Dermis blood vessel endothelial cell (primary cell): ENCODE measurements around the gene TRHDE. TPM values are rescaled to one million over a fixed set of nuclear protein-coding genes. Genes with fewer than 3 reads are reported as not detected.

Experiments
- DNase-seq: peaks from one replicate; pipeline ENCODE4 v3.0.0; 2010
- total RNA-seq: library from RNA; depleted of rRNA; stranded (reverse); fragments of >200 nt; gene quantifications from 2 replicates; pipeline ENCODE4 v1.2.3, GENCODE V29; 2014

The TRHDE gene
- total RNA-seq, 1 donor from 2014 or later = 0.51 TPM

- no peak for DNase-seq
Observed at GRCh38 chr12:72521326-72521725, 249.2 kb downstream of the TRHDE start.

GRCh38 chr12:72522411-72522810 lies 250.2 kb downstream of the TRHDE start:
- no peak for DNase-seq

GRCh38 chr12:72523754-72524153 lies 251.6 kb downstream of the TRHDE start:
- no peak for DNase-seq

GRCh38 chr12:72535212-72535990 lies 263.2 kb downstream of the TRHDE start:
- DNase-seq = no peak

GRCh38 chr12:72540811-72541210 lies 268.6 kb downstream of the TRHDE start:
- no peak for DNase-seq

GRCh38 chr12:72543777-72544467 lies 271.8 kb downstream of the TRHDE start:
- DNase-seq = no peak

GRCh38 chr12:72546106-72546505 lies 273.9 kb downstream of the TRHDE start:
- DNase-seq = no peak

DNA sequence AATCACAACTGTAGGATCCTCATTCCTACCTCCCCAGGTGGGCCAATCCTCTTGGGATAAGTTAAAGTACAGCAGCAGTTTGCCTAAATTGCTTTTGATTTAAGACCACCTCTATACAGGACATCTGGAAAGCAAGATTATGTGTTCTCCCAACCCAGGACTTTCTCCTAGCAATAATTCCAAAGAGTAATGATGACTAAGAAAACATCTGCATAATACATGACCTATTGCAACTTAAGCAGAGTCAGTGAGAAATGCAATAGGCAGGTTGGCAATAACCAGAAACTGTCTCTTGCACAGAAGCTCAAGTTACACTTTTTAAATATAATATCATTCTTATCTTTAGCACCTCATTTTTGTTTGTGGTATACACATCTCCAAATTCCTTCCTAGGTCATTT lies 275.4 kb downstream of the TRHDE start:
- DNase-seq = no peak

- DNase-seq = no peak
Observed at GRCh38 chr12:72549184-72549583, 277.0 kb downstream of the TRHDE start.

- DNase-seq = no peak
Observed at GRCh38 chr12:72560003-72560769, 288.0 kb downstream of the TRHDE start.

DNA sequence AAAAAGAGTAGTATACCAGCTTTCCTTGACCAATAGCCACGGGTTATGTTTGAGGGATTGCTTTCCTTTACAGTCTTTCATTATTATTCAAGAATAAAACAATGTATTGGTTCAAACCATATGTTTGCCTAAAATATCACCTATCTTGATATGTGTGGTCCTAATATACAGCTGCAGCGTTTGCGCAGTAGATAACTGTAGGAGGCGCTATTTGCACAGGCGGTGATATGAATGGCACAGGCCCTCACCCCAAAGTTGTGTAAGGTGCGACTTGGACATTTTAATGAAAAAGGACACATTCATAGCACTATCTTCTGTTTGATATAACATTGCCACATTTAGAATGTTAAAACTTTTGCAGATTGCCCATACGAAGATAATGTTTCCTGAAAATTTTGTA lies 298.4 kb downstream of the TRHDE start:
- DNase-seq = no peak

GRCh38 chr12:72574138-72574537 lies 302.0 kb downstream of the TRHDE start:
- DNase-seq = no peak

- DNase-seq = no peak
Observed at GRCh38 chr12:72578327-72578726, 306.2 kb downstream of the TRHDE start.

DNA sequence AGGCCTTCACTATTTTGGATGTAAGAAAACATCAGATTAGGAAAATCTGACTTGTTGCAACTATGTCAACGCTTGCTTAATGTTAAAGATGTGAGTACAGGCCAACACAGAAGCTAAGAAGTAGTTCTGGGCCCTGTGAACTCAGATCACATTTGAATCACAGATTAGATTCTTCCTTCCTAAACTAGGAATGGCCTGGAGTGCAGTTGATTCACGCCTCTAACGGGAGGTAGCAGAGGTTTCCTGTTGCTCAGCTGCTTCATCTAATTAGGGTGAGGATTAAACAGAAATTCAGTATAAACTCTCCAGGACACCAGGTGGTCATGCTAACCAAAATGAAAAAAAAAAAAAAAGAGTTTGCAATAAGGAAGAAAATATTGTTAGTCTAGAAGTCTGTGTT lies 314.3 kb downstream of the TRHDE start:
- DNase-seq = no peak

DNA sequence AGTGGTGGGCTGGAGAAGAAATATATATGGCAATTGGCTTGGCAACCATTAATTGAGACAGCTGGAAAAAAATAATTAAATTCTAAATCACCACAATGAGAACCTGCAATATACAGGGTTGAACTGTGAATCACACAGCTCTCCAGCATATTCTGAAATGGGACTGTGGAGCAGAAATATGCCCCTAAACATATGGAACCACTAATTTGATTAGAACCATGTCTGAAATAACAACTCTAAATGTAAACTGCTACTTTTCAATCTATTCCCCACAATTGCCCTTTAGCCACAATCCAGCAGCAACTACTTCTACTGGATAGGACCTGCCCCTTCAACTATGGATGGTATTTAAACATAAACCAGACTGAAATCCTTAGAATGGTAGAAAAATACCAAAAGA lies 330.4 kb downstream of the TRHDE start:
- DNase-seq = no peak

GRCh38 chr12:72605975-72606374 lies 333.8 kb downstream of the TRHDE start:
- no peak for DNase-seq

DNA sequence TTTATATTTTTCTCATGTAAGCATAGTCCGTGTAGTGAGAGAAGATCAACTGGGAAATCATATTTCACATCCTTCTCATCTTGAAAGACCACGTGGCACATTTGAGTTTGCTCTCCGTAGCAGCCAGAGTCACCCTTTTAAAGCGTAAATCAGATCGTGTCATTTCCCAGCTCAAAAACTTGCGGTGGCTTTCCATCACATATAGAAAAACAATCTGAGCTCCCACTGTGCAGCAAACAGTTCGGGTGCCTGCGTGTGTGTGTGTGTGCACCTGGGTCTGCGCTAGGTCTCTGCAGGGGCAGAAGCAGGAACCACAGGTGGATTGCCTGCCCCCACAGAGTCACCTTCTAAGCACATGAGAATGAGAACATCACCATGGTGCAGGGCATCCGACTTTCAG lies 338.2 kb downstream of the TRHDE start:
- no peak for DNase-seq

GRCh38 chr12:72610854-72611358 lies 338.7 kb downstream of the TRHDE start:
- DNase-seq = no peak

- DNase-seq = no peak
Observed at GRCh38 chr12:72612171-72612570, 340.0 kb downstream of the TRHDE start.

- DNase-seq = no peak
Observed at GRCh38 chr12:72618764-72619163, 346.6 kb downstream of the TRHDE start.

- DNase-seq = no peak
Observed at GRCh38 chr12:72622556-72622955, 350.4 kb downstream of the TRHDE start.

DNA sequence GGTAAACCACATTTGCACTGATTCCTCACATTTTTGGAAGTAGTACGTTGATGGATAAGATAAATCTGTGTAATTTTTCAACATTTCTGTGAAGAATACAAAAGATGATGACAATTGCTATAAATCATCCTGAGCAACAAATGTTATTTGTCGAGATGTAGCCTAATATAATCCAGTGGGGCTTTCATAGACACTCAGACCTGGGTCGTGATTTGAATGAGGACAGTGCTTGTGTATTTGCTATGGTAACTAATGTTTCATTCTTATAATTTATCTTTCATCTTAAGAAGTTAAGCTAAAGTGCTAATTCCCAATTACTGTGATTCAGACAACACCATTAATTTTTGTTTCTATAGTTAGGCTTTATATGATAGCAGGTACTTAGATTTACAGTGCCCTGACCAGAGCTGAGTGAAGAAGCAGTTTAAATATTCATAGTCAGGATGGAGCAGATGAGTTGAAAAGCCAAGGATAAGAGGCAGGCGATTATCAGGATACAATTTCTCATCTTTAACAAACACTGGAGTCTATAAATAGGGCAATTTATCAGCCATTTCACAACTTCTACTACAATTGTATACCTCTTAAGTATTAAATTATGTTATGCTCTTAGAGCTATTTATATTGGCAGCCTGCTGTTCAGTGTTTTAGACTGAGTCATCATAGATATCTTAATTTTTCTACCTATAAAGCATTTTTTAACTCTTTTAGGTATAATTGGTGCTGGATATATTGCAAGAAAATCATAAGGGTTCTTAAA lies 359.9 kb downstream of the TRHDE start:
- no peak for DNase-seq

- DNase-seq = no peak
Observed at GRCh38 chr12:72642706-72643105, 370.5 kb downstream of the TRHDE start.
